Measurements from ENCODE around the gene EVA1A. TPM values are rescaled to one million over a fixed set of nuclear protein-coding genes. Genes with fewer than 3 reads are reported as not detected.
"Not testable (repeated sequence)": the region's sequence is repeated elsewhere in the genome, so short reads cannot be mapped to it uniquely, and the experiment has no call there.

The EVA1A gene
- polyA plus RNA-seq, 5 donors: 25.2 to 36.4 (median 30.1) TPM

- not testable (repeated sequence) for DNase-seq
These were observed 74.0 kb downstream of the EVA1A start for GRCh38 chr2:75486735-75487134.

GRCh38 chr2:75484840-75485239 is 75.9 kb downstream of the EVA1A start:
- DNase-seq: no peak

- DNase-seq: no peak
These were observed 76.9 kb downstream of the EVA1A start for GRCh38 chr2:75483878-75484277.

- no peak for DNase-seq
These were observed 78.3 kb downstream of the EVA1A start for GRCh38 chr2:75482398-75482797.

GRCh38 chr2:75480971-75481836 is 79.5 kb downstream of the EVA1A start:
- DNase-seq: no peak

GRCh38 chr2:75477696-75478095 is 83.0 kb downstream of the EVA1A start:
- DNase-seq: not testable (repeated sequence)

GRCh38 chr2:75476761-75477160 is 84.0 kb downstream of the EVA1A start:
- no peak for DNase-seq

GRCh38 chr2:75475976-75476375 is 84.8 kb downstream of the EVA1A start:
- DNase-seq: no peak

GRCh38 chr2:75475049-75475448 is 85.7 kb downstream of the EVA1A start:
- DNase-seq: no peak

- no peak for DNase-seq
These were observed 86.6 kb downstream of the EVA1A start for GRCh38 chr2:75474115-75474514.

GRCh38 chr2:75466708-75467311 is 93.9 kb downstream of the EVA1A start:
- no peak for DNase-seq

- no peak for DNase-seq
These were observed 95.3 kb downstream of the EVA1A start for GRCh38 chr2:75465317-75465984.

- DNase-seq: no peak
These were observed 96.3 kb downstream of the EVA1A start for GRCh38 chr2:75464348-75464946.

GRCh38 chr2:75462721-75463120 is 98.0 kb downstream of the EVA1A start:
- DNase-seq: no peak

- DNase-seq: no peak
These were observed 98.5 kb downstream of the EVA1A start for GRCh38 chr2:75462206-75462605.

- DNase-seq: no peak
These were observed 100.1 kb downstream of the EVA1A start for GRCh38 chr2:75460630-75461029.

GRCh38 chr2:75459565-75460310 is 101.0 kb downstream of the EVA1A start:
- no peak for DNase-seq

- no peak for DNase-seq
These were observed 102.5 kb downstream of the EVA1A start for GRCh38 chr2:75458201-75458600.

GRCh38 chr2:75456825-75457224 is 103.9 kb downstream of the EVA1A start:
- DNase-seq: no peak

- DNase-seq: no peak
These were observed 104.6 kb downstream of the EVA1A start for GRCh38 chr2:75456111-75456510.

GRCh38 chr2:75454241-75454620 is 106.5 kb downstream of the EVA1A start:
- no peak for DNase-seq
